ENCODE measurements around the gene SASH1.

DNA sequence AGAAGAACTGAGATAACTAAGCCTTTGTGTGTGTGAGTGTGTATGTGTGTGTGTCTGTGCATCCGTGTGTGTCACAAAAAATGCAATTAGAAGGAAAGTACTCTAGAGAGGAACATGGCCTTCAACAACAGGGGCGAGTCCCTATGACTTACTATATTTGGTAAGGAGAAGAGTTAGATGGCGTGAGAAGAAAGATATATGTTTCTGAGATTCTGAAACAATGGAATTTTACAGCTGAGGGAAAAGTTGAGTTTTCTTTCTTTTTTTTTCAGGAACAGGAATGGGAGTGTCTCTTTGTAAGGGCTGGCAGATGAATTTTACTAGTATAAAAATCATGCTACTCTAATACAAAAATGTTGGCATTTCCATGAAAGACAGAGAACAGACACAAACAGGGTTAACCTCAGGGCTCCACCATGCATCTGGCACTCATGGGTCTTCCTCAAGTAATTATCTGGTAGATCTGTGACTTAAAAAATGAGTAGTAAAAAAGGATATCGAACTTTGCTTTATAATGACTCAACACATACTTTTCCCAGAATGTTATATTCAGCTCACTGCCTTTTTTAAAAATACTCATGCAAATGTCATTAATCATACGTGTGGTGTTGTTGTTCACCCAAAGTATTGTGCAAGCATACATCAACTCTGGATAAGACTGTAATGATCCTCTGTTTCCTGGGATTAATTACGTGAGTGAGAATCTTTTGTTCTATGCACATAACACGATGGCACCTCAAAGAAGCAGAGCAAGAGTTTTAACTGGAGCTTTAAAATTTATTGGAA is 12.8 kb upstream of the SASH1 start:
- TF ChIP-seq POLR2AphosphoS5 (IDR thresholded peaks at IDR 0.05; ENCODE audit: insufficient read depth in 1 of 2, low read depth in 1 of 2) (peak in 1 of 2 donors; percentile 57), POLR2A (IDR thresholded peaks at IDR 0.05) (no peak)
- TF ChIP-seq, protein P1, sequence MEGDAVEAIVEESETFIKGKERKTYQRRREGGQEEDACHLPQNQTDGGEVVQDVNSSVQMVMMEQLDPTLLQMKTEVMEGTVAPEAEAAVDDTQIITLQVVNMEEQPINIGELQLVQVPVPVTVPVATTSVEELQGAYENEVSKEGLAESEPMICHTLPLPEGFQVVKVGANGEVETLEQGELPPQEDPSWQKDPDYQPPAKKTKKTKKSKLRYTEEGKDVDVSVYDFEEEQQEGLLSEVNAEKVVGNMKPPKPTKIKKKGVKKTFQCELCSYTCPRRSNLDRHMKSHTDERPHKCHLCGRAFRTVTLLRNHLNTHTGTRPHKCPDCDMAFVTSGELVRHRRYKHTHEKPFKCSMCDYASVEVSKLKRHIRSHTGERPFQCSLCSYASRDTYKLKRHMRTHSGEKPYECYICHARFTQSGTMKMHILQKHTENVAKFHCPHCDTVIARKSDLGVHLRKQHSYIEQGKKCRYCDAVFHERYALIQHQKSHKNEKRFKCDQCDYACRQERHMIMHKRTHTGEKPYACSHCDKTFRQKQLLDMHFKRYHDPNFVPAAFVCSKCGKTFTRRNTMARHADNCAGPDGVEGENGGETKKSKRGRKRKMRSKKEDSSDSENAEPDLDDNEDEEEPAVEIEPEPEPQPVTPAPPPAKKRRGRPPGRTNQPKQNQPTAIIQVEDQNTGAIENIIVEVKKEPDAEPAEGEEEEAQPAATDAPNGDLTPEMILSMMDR (IDR thresholded peaks at IDR 0.05) = no peak
